ENCODE data around the gene NME9.

The NME9 gene

GRCh38 chr3:138281561-138281960, 48.1 kb downstream of the NME9 start:
- no peak for DNase-seq (ENCODE audit: low read depth)

- DNase-seq (ENCODE audit: low read depth), result no peak
Observed at GRCh38 chr3:138271189-138271794, 58.4 kb downstream of the NME9 start.

GRCh38 chr3:138270245-138270644, 59.4 kb downstream of the NME9 start:
- no peak for DNase-seq (ENCODE audit: low read depth)

GRCh38 chr3:138267083-138267482, 62.6 kb downstream of the NME9 start:
- no peak for DNase-seq (ENCODE audit: low read depth)

- no peak for DNase-seq (ENCODE audit: low read depth)
Observed at GRCh38 chr3:138265745-138266144, 63.9 kb downstream of the NME9 start.

GRCh38 chr3:138263104-138263503, 66.5 kb downstream of the NME9 start:
- no peak for DNase-seq (ENCODE audit: low read depth)

GRCh38 chr3:138260611-138261010, 69.0 kb downstream of the NME9 start:
- DNase-seq (ENCODE audit: low read depth), result no peak

- DNase-seq (ENCODE audit: low read depth), result no peak
Observed at GRCh38 chr3:138259126-138259525, 70.5 kb downstream of the NME9 start.

GRCh38 chr3:138257986-138258385, 71.7 kb downstream of the NME9 start:
- DNase-seq (ENCODE audit: low read depth), result no peak

- DNase-seq (ENCODE audit: low read depth), result no peak
Observed at GRCh38 chr3:138256022-138256421, 73.6 kb downstream of the NME9 start.

GRCh38 chr3:138254216-138254615, 75.4 kb downstream of the NME9 start:
- DNase-seq (ENCODE audit: low read depth), result no peak

GRCh38 chr3:138253609-138254008, 76.0 kb downstream of the NME9 start:
- DNase-seq (ENCODE audit: low read depth), result no peak

Data from T-helper 22 cell (primary cell).